PC-3 (cell line): Measurements from ENCODE around the gene CFAP97D2. TPM values are rescaled to one million over a fixed set of nuclear protein-coding genes. Genes with fewer than 3 reads are reported as not detected.

Experiments
- ATAC-seq: fragments of 200-7000 bp; cut with Tn5 transposase; 2 replicates; pipeline ENCODE4 v1.9.1; 2020; ENCODE audit warnings: mild to moderate bottlenecking, moderate library complexity
- BruUV-seq: library from RNA; stranded (reverse); fragments of 400-500 nt; replicated peaks from 2 replicates; lab custom pipeline; 2021; lab: Mats Ljungman, UMichigan
- CTCF ChIA-PET: fragments of 300-600 bp; sonication (Branson Sonifier 250); formaldehyde crosslinking; loops from one replicate; lab custom pipeline; 2022; ENCODE audit warnings: antibody characterized with exemption; lab: Charles Lee
- POLR2A ChIA-PET: fragments of 300-600 bp; sonication (Branson Sonifier 250); formaldehyde crosslinking; loops from one replicate; lab custom pipeline; 2022; ENCODE audit warnings: antibody characterized with exemption; ENCODE audit not compliant: unreplicated experiment; lab: Charles Lee
- DNase-seq: peaks from one replicate; pipeline ENCODE4 v3.0.0-alpha.2; 2015
- H2AFZ ChIP-seq: fragments of 300-600 bp; sonication (generic); 2 replicates; pipeline ENCODE4 v1.6.0; 2016; ENCODE audit warnings: antibody characterized with exemption, low read length
- H3F3A ChIP-seq: fragments of 300-600 bp; sonication (generic); one replicate; pipeline ENCODE4 v1.6.0; 2017; ENCODE audit warnings: antibody characterized with exemption, low read length, control low read depth, mild to moderate bottlenecking; ENCODE audit not compliant: unreplicated experiment
- H3K27ac ChIP-seq: fragments of 300-600 bp; sonication (generic); 2 replicates; pipeline ENCODE4 v1.5.1; 2016; ENCODE audit warnings: mild to moderate bottlenecking, low read length
- H3K27me3 ChIP-seq: fragments of 300-600 bp; sonication (generic); 2 replicates; pipeline ENCODE4 v1.6.1; 2016; ENCODE audit warnings: low read length, mixed read lengths
- H3K36me3 ChIP-seq: fragments of 300-600 bp; sonication (generic); 2 replicates; pipeline ENCODE4 v1.6.1; 2016; ENCODE audit warnings: low read depth, mixed run types, low read length, mixed read lengths
- H3K4me1 ChIP-seq: fragments of 300-600 bp; sonication (generic); 2 replicates; pipeline ENCODE4 v1.5.1; 2016; ENCODE audit warnings: low read length; ENCODE audit not compliant: insufficient read depth
- H3K4me2 ChIP-seq: fragments of 300-600 bp; sonication (generic); 2 replicates; pipeline ENCODE4 v1.6.0; 2016; ENCODE audit warnings: low read length
- H3K4me3 ChIP-seq: fragments of 300-600 bp; sonication (generic); 2 replicates; pipeline ENCODE4 v1.5.1; 2016; ENCODE audit warnings: mild to moderate bottlenecking, low read length, mixed read lengths
- H3K79me2 ChIP-seq: fragments of 300-600 bp; sonication (generic); 2 replicates; pipeline ENCODE4 v1.6.1; 2017; ENCODE audit warnings: low read length, mixed read lengths
- H3K9ac ChIP-seq: fragments of 300-600 bp; sonication (generic); 2 replicates; pipeline ENCODE4 v1.6.0; 2016; ENCODE audit warnings: mild to moderate bottlenecking, low read length
- H3K9me2 ChIP-seq: fragments of 300-600 bp; sonication (generic); replicated peaks from 2 replicates; pipeline ENCODE4 v1.6.1; 2016; ENCODE audit warnings: mixed run types, low read length, mixed read lengths
- H3K9me3 ChIP-seq: fragments of 300-600 bp; sonication (generic); 2 replicates; pipeline ENCODE4 v1.6.1; 2016; ENCODE audit warnings: low read length, mixed read lengths
- H4K20me1 ChIP-seq: fragments of 300-600 bp; sonication (generic); 2 replicates; pipeline ENCODE4 v1.6.1; 2016; ENCODE audit warnings: low read length, mixed read lengths
- CTCF ChIP-seq: fragments of 300-600 bp; sonication (generic); conservative IDR thresholded peaks from 2 replicates; pipeline ENCODE4 v1.5.1; 2017; ENCODE audit warnings: antibody characterized with exemption, low read depth, mild to moderate bottlenecking, low read length
- EZH2 ChIP-seq: fragments of 300-600 bp; sonication (generic); IDR thresholded peaks from one replicate; pipeline ENCODE4 v1.6.1; 2017; ENCODE audit warnings: antibody characterized with exemption, mild to moderate bottlenecking, low read length; ENCODE audit not compliant: unreplicated experiment
- EZH2phosphoT487 ChIP-seq: fragments of 300-600 bp; sonication (generic); IDR thresholded peaks from 2 replicates; pipeline ENCODE4 v1.6.1; 2018; ENCODE audit warnings: mild to moderate bottlenecking, antibody characterized with exemption, low read length, borderline replicate concordance
- intact Hi-C: fragments of 100-400 bp; cut with micrococcal nuclease; formaldehyde crosslinking; loops from 2 replicates; pipeline ENCODE4 v1.9.0; 2023
- total RNA-seq: library from RNA; depleted of rRNA; stranded (reverse); fragments of >200 nt; gene quantifications from 2 replicates; pipeline ENCODE4 v1.2.3, GENCODE V29; 2014

The CFAP97D2 gene
- total RNA-seq, 1 experiment from 2014 or later, result not detected

DNA sequence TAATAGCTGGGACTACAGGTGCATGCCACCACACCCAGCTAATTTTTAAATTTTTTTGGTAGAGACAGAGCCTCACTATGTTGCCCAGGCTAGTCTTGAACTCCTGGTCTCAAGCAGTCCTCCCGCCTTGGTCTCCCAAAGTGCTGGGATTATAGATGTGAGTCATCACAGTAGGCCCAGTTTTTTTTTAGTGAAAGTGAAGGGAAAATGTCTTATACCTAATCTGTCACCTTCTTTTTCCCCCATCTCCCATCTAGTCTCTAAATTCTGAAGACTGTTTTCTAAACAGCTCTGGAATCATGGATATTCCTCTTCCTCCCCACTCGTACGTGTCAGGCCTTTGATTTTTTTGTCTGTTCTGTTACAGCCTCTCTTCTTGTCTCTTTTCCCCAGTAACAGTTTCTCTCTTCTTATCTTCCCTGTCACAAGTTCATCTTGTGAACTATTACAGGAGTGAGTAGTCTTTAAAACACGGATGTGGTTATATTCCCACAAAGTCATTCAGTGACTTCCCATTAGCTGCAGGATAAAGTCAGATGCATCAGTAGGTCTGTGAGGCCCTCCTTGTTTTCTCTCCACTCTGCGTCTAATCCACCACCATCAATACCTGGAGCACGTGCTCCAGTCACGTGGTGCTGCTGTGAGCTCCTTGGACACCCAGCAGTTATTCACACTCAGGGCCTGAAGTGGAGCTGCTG lies 58.5 kb downstream of the CFAP97D2 start:
- Histone ChIP-seq H3K4me3 (no peak overlapping the region), H2AFZ (no peak overlapping the region), H3K36me3 (peaks cover 22% of the 10 kb centered on the region), H3K9me3 (no peaks in the 10 kb centered on the region), H3K79me2 (peaks cover 30% of the 10 kb centered on the region), H3K27me3 (no peaks in the 10 kb centered on the region), H4K20me1 (peaks cover 5% of the 10 kb centered on the region; the same call in 1 of the 2 replicates), H3K4me1 (peaks cover 3% of the 10 kb centered on the region; the same call in 1 of the 2 replicates), H3K4me2 (no peak overlapping the region), H3K27ac (no peak overlapping the region), H3F3A (no peaks in the 10 kb centered on the region), H3K9ac (no peak overlapping the region), H3K9me2 (no peaks in the 10 kb centered on the region)
- no peak for DNase-seq
- ChIA-PET CTCF (no interaction called here), POLR2A (no interaction called here)
- no TSS peak for BruUV-seq
- intact Hi-C loops, result no loop called here
- no peak for ATAC-seq
- TF ChIP-seq EZH2 (no peak), CTCF (no peak)

GRCh38 chr13:114241918-114242317 lies 62.9 kb downstream of the CFAP97D2 start:
- Histone ChIP-seq H3F3A (no peaks in the 10 kb centered on the region), H3K9me3 (no peaks in the 10 kb centered on the region), H3K27ac (no peak overlapping the region), H3K79me2 (peaks cover 9% of the 10 kb centered on the region; the same call in 1 of the 2 replicates), H3K36me3 (peaks cover 58% of the 10 kb centered on the region), H3K27me3 (no peaks in the 10 kb centered on the region), H3K9me2 (no peaks in the 10 kb centered on the region), H3K4me2 (no peak overlapping the region), H3K4me1 (no peaks in the 10 kb centered on the region), H4K20me1 (no peaks in the 10 kb centered on the region), H2AFZ (no peak overlapping the region), H3K9ac (no peak overlapping the region), H3K4me3 (no peak overlapping the region)
- ChIA-PET CTCF (no interaction called here), POLR2A (interaction anchor here (0.7 kb wide), 1 partner anchor 86 kb away, joined by 7 read pairs; no protein-coding TSS in a partner anchor)
- intact Hi-C loops, result no loop called here
- no TSS peak for BruUV-seq
- no peak for ATAC-seq
- no peak for DNase-seq
- no peak for TF ChIP-seq CTCF
- no peak for TF ChIP-seq EZH2
- TF ChIP-seq EZH2phosphoT487, result no peak

DNA sequence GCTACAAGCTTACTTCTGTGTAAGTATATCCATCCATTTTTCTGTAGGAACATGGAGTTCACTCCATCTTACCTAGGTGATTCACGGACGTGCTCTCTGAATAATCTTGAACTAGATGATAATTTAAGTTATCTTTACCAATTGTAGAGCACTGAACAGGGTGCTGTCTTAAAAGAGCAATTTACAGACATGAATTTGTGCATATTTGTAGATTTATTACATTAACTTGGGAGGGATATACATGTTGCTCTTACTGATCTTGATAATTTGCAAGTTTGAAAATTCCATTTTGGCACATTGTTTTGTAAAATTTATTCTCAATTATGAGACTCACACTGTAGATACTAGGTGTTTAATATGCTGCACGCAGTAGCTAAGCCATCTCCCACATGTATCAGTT lies 64.9 kb downstream of the CFAP97D2 start:
- no peaks in the 10 kb centered on the region for H3K4me1 ChIP-seq
- no TSS peak for BruUV-seq
- H2AFZ ChIP-seq, result no peak overlapping the region
- ChIA-PET POLR2A (no interaction called here), CTCF (interaction anchor here (0.6 kb wide), 1 partner anchor 296 kb away, joined by 3 read pairs; no protein-coding TSS in a partner anchor)
- H3K9me3 ChIP-seq, result no peaks in the 10 kb centered on the region
- intact Hi-C loops, result no loop called here
- ATAC-seq (no peak), DNase-seq (no peak)
- no peaks in the 10 kb centered on the region for H3K27me3 ChIP-seq
- peaks cover 53% of the 10 kb centered on the region for H3K36me3 ChIP-seq
- no peaks in the 10 kb centered on the region for H3F3A ChIP-seq
- no peak overlapping the region for H3K27ac ChIP-seq
- no peaks in the 10 kb centered on the region for H3K9me2 ChIP-seq
- no peak overlapping the region for H3K4me3 ChIP-seq
- no peaks in the 10 kb centered on the region for H4K20me1 ChIP-seq
- H3K79me2 ChIP-seq, result no peaks in the 10 kb centered on the region
- H3K4me2 ChIP-seq, result no peak overlapping the region
- TF ChIP-seq CTCF, result no peak
- TF ChIP-seq EZH2, result no peak
- no peak for TF ChIP-seq EZH2phosphoT487
- H3K9ac ChIP-seq, result no peak overlapping the region
